Right kidney (tissue), 1 donor: ENCODE results near the gene RSKR.
A peak's percentile ranks its signal among the peaks of the same experiment; 100 is the strongest.
"Not testable (repeated sequence)": the region's sequence is repeated elsewhere in the genome, so short reads cannot be mapped to it uniquely, and the experiment has no call there.

Experiments used
- DNase-seq: peaks from one replicate; pipeline ENCODE4 v3.0.0-alpha.2; 2016

RSKR gene

GRCh38 chr17:28624148-28624547 is 10.2 kb upstream of the RSKR start:
- DNase-seq: no peak

GRCh38 chr17:28623696-28624095 is 9.7 kb upstream of the RSKR start:
- DNase-seq: no peak

- DNase-seq: no peak
Observed at GRCh38 chr17:28622186-28622585, 8.2 kb upstream of the RSKR start.

- DNase-seq: no peak
Observed at GRCh38 chr17:28620010-28620409, 6.0 kb upstream of the RSKR start.

- DNase-seq: no peak
Observed at GRCh38 chr17:28618464-28618863, 4.5 kb upstream of the RSKR start.

GRCh38 chr17:28616281-28616680 is 2.3 kb upstream of the RSKR start:
- no peak for DNase-seq

- DNase-seq: no peak
Observed at GRCh38 chr17:28615260-28615940, 1.4 kb upstream of the RSKR start.

GRCh38 chr17:28612936-28613872 is 781 bp downstream of the RSKR start:
- peak; percentile 25 for DNase-seq

GRCh38 chr17:28612531-28612930 is 1.5 kb downstream of the RSKR start:
- DNase-seq: no peak

- DNase-seq: no peak
Observed at GRCh38 chr17:28610376-28610775, 3.6 kb downstream of the RSKR start.

- not testable (repeated sequence) for DNase-seq
Observed at GRCh38 chr17:28604031-28604430, 10.0 kb downstream of the RSKR start.

- no peak for DNase-seq
Observed at GRCh38 chr17:28599311-28600184, 14.4 kb downstream of the RSKR start.

GRCh38 chr17:28598799-28599310 is 15.1 kb downstream of the RSKR start, which contains the start of gene SPAG5:
TSS of gene SPAG5 (minus strand) at chr17:28599025. CDS start at chr17:28598946, 79 bp downstream.
- peak; percentile 96 for DNase-seq

- no peak for DNase-seq
Observed at GRCh38 chr17:28598389-28598788, 15.6 kb downstream of the RSKR start.

GRCh38 chr17:28597606-28598383 is 16.2 kb downstream of the RSKR start:
- DNase-seq: no peak

GRCh38 chr17:28592260-28592659 is 21.7 kb downstream of the RSKR start:
- no peak for DNase-seq

- no peak for DNase-seq
Observed at GRCh38 chr17:28585851-28586250, 28.1 kb downstream of the RSKR start.

GRCh38 chr17:28584434-28584833 is 29.6 kb downstream of the RSKR start:
- no peak for DNase-seq

GRCh38 chr17:28582513-28582912 is 31.5 kb downstream of the RSKR start:
- no peak for DNase-seq

GRCh38 chr17:28580959-28581358 is 33.0 kb downstream of the RSKR start:
- DNase-seq: no peak

GRCh38 chr17:28579526-28579925 is 34.5 kb downstream of the RSKR start:
- no peak for DNase-seq
